Mucosa of descending colon (tissue), 3 donors: ENCODE data around the gene TBCC. TPM values are rescaled to one million over a fixed set of nuclear protein-coding genes. Genes with fewer than 3 reads are reported as not detected.

ENCODE experiments used
- ATAC-seq: fragments of 200-7000 bp; cut with Tn5 transposase; one replicate; pipeline ENCODE4 v1.9.1; 2020; ENCODE audit warnings: mild to moderate bottlenecking, moderate library complexity
- DNase-seq, 3 donors: peaks; one replicate each; pipeline ENCODE4 v3.0.0-alpha.2; 2020
- H3K36me3 ChIP-seq: fragments of 200-600 bp; one replicate; pipeline ENCODE4 v1.8.0; 2021; ENCODE audit warnings: low read depth, mild to moderate bottlenecking
- H3K4me1 ChIP-seq: fragments of 200-600 bp; one replicate; pipeline ENCODE4 v1.8.0; 2021; ENCODE audit warnings: low read depth, mild to moderate bottlenecking
- H3K4me3 ChIP-seq: fragments of 200-600 bp; one replicate; pipeline ENCODE4 v1.8.0; 2021; ENCODE audit warnings: mild to moderate bottlenecking
- H3K9me3 ChIP-seq: fragments of 200-600 bp; one replicate; pipeline ENCODE4 v1.8.0; 2021; ENCODE audit warnings: mild to moderate bottlenecking
- intact Hi-C, 2 donors: fragments of 100-400 bp; cut with DNase I in 1 of 2; cut with micrococcal nuclease in 1 of 2; formaldehyde crosslinking; loops; one replicate each; pipeline versions ENCODE4 v1.11.0 to v1.11.1; 2022; cut with DNase I, micrococcal nuclease
- total RNA-seq, 3 donors: library from RNA; stranded (reverse); fragmentation: NEBNext Ultra II Directional in 2 of 3; extraction: Animal tissue kit (Norgen Biotek cat#: 25700) in 2 of 3; gene quantifications; one replicate each; pipeline versions ENCODE4 v1.2.1 to v1.2.4, GENCODE V29; 2021 to 2023
- TF ChIP-seq, protein P1 (sequence below): fragments of 200-600 bp; IDR thresholded peaks from one replicate; pipeline ENCODE4 v1.8.0; 2022; ENCODE audit warnings: antibody characterized with exemption, mild to moderate bottlenecking
- donor health status: DM: no; HTN: no; CAD: no; lungs with moderate emphysema.
- donor health status: DM: no; HTN: no; CAD: no.
- donor health status: DM: no; HTN: yes; CAD: no.

Gene TBCC
- total RNA-seq, 3 donors from 2014 or later, result 22.6 to 35.3 (median 26.6) TPM

DNA sequence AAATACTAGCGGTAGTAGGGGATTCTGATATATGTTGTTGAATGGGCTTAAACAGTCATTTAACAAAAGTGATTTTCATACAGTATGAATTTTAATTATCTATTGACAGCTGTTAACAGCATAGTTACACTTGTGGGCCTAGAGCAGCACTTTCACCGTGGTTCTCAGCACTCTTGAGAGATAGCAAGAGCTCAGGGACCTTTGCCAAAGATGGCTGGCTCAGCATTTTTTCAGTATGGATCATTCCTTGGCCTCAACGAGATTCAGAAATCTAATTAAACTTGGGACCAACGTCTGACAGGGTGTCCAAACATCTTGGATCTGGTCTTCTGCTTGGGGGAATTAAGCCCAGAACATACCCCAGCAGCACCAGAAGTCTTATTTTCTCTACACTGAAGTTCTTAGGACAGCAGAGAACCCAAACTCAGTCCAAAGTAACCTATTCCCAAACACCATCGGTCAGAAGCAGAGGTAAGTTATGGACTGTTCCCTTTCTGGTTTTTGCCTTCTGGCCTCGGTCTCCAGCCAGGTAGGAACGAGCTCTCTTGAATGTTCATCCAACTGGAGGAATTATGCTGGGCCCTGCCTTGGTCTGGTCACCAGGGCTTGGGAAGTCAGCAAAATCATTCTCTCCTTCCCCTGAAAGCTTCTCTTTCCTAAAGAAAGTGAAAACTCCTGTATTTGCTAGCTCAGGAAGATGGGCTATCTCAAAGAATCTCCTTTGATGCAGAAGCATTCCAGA lies 49.2 kb downstream of the TBCC start:
- Histone ChIP-seq H3K4me1 (no peaks in the 10 kb centered on the region), H3K4me3 (no peak overlapping the region), H3K9me3 (no peaks in the 10 kb centered on the region), H3K36me3 (no peaks in the 10 kb centered on the region)
- peak in 1 of 3 donors; percentile 21 for DNase-seq
- peak; percentile 7 for ATAC-seq
- TF ChIP-seq, protein P1, sequence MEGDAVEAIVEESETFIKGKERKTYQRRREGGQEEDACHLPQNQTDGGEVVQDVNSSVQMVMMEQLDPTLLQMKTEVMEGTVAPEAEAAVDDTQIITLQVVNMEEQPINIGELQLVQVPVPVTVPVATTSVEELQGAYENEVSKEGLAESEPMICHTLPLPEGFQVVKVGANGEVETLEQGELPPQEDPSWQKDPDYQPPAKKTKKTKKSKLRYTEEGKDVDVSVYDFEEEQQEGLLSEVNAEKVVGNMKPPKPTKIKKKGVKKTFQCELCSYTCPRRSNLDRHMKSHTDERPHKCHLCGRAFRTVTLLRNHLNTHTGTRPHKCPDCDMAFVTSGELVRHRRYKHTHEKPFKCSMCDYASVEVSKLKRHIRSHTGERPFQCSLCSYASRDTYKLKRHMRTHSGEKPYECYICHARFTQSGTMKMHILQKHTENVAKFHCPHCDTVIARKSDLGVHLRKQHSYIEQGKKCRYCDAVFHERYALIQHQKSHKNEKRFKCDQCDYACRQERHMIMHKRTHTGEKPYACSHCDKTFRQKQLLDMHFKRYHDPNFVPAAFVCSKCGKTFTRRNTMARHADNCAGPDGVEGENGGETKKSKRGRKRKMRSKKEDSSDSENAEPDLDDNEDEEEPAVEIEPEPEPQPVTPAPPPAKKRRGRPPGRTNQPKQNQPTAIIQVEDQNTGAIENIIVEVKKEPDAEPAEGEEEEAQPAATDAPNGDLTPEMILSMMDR, result no peak
- intact Hi-C loops, result no loop called here

DNA sequence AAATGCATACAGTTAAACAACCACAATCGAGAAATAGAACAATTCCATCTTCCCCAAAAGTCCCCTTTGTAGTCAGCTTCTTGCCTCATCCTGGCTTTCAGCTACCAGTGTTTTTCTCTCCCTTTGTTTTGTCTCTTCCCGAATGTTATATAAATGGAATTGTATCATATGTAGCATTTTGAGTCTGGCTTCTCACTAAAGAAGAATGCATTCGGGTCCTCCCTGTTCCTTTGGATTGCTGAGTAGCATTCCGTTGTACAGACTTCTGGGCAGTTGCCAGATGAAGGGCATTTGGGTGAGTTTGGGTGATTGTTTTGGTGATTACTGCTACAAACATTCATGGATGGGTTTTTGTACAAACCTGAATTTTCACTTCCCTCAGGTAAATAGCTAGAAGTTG lies 51.3 kb downstream of the TBCC start:
- H3K4me3 ChIP-seq, result no peak overlapping the region
- TF ChIP-seq, protein P1, result no peak
- intact Hi-C loops, result no loop called here
- H3K36me3 ChIP-seq, result peaks cover 3% of the 10 kb centered on the region
- no peaks in the 10 kb centered on the region for H3K4me1 ChIP-seq
- no peaks in the 10 kb centered on the region for H3K9me3 ChIP-seq
- DNase-seq, result no peak
- ATAC-seq, result no peak

Other genes with a start within 250 kb of the TBCC start
- 10 to 100 TPM; 41.2 to 53.1 (median 49.6) TPM for gene UBR2, start 182.1 kb downstream of the TBCC start, total RNA-seq
- 1 to 10 TPM in 1 of 3 donors, under 1 TPM in 2; 0.38 to 3.5 (median 0.72) TPM for gene PRPH2, start 23.5 kb downstream of the TBCC start, total RNA-seq
- gene BICRAL, start 35.9 kb upstream of the TBCC start, total RNA-seq, result 10 to 100 TPM; 18.3 to 26.2 (median 23.4) TPM
- gene RPL7L1, start 133.5 kb upstream of the TBCC start, total RNA-seq, result 10 to 100 TPM; 47.4 to 61.4 (median 53.7) TPM
- not detected for gene PTCRA, start 169.9 kb upstream of the TBCC start, total RNA-seq
- gene CNPY3, start 183.4 kb upstream of the TBCC start, total RNA-seq, result 10 to 100 TPM; 18.4 to 30.5 (median 23.5) TPM
- under 1 TPM in 2 of 3 donors, not detected in 1; 0.75 to 0.76 TPM for gene GNMT, start 214.7 kb upstream of the TBCC start, total RNA-seq
- 10 to 100 TPM; 14.3 to 38.6 (median 20.6) TPM for gene PEX6, start 233.1 kb upstream of the TBCC start, total RNA-seq
- 10 to 100 TPM; 35.9 to 45.0 (median 38.8) TPM for gene PPP2R5D, start 238.5 kb upstream of the TBCC start, total RNA-seq